HG03571 (cell line): Measurements from ENCODE around the gene BHLHE40.
A peak's percentile ranks its signal among the peaks of the same experiment; 100 is the strongest.

ENCODE experiments used
- ATAC-seq: cut with Tn5 transposase; IDR thresholded peaks from one replicate; pipeline ENCODE4 v1.9.1; 2021; ENCODE audit not compliant: unreplicated experiment

Gene BHLHE40

GRCh38 chr3:4979428-4980228 is at the start of gene BHLHE40:
Gene BHLHE40, plus strand, starts transcription at chr3:4979437. Its CDS starts 282 bp downstream, at chr3:4979719.
- ATAC-seq, result peak; percentile 3

- ATAC-seq, result no peak
Observed at GRCh38 chr3:4930501-4930900, 48.7 kb upstream of the BHLHE40 start.

- ATAC-seq, result no peak
Observed at GRCh38 chr3:4934050-4934449, 45.2 kb upstream of the BHLHE40 start.

GRCh38 chr3:4935347-4935746 is 43.9 kb upstream of the BHLHE40 start:
- peak; percentile 83 for ATAC-seq

- ATAC-seq, result no peak
Observed at GRCh38 chr3:4936982-4937614, 42.1 kb upstream of the BHLHE40 start.

- no peak for ATAC-seq
Observed at GRCh38 chr3:4938281-4938982, 40.8 kb upstream of the BHLHE40 start.

GRCh38 chr3:4939276-4939675 is 40.0 kb upstream of the BHLHE40 start:
- ATAC-seq, result no peak

- ATAC-seq, result no peak
Observed at GRCh38 chr3:4940985-4941384, 38.3 kb upstream of the BHLHE40 start.

- ATAC-seq, result no peak
Observed at GRCh38 chr3:4943549-4943948, 35.7 kb upstream of the BHLHE40 start.

- ATAC-seq, result no peak
Observed at GRCh38 chr3:4945324-4945723, 33.9 kb upstream of the BHLHE40 start.

- no peak for ATAC-seq
Observed at GRCh38 chr3:4947028-4947427, 32.2 kb upstream of the BHLHE40 start.

GRCh38 chr3:4948395-4948794 is 30.8 kb upstream of the BHLHE40 start:
- ATAC-seq, result no peak

- ATAC-seq, result no peak
Observed at GRCh38 chr3:4949004-4949403, 30.2 kb upstream of the BHLHE40 start.

- ATAC-seq, result no peak
Observed at GRCh38 chr3:4949659-4950058, 29.6 kb upstream of the BHLHE40 start.

GRCh38 chr3:4950351-4950784 is 28.9 kb upstream of the BHLHE40 start:
- no peak for ATAC-seq

GRCh38 chr3:4950948-4951347 is 28.3 kb upstream of the BHLHE40 start:
- ATAC-seq, result no peak

- no peak for ATAC-seq
Observed at GRCh38 chr3:4953119-4953518, 26.1 kb upstream of the BHLHE40 start.

GRCh38 chr3:4954256-4955000 is 24.8 kb upstream of the BHLHE40 start:
- no peak for ATAC-seq

GRCh38 chr3:4956099-4956498 is 23.1 kb upstream of the BHLHE40 start:
- ATAC-seq, result no peak

- ATAC-seq, result no peak
Observed at GRCh38 chr3:4956738-4957137, 22.5 kb upstream of the BHLHE40 start.

- no peak for ATAC-seq
Observed at GRCh38 chr3:4957978-4958377, 21.3 kb upstream of the BHLHE40 start.
